HG03521 (cell line): ENCODE measurements around the gene P4HTM.
A peak's percentile ranks its signal among the peaks of the same experiment; 100 is the strongest.
"Not testable (repeated sequence)": the region's sequence is repeated elsewhere in the genome, so short reads cannot be mapped to it uniquely, and the experiment has no call there.

ENCODE experiments used
- ATAC-seq: cut with Tn5 transposase; IDR thresholded peaks from one replicate; pipeline ENCODE4 v1.9.1; 2021; ENCODE audit warnings: mild to moderate bottlenecking, moderate library complexity; ENCODE audit not compliant: unreplicated experiment

Gene P4HTM

GRCh38 chr3:49007068-49007770, 17.2 kb downstream of the P4HTM start, which contains the start of gene WDR6:
Gene WDR6 (plus strand): TSS chr3:49007391. CDS start chr3:49007432, 41 bp downstream.
- peak; percentile 88 for ATAC-seq

GRCh38 chr3:49007771-49008528, 17.9 kb downstream of the P4HTM start:
- peak; percentile 23 for ATAC-seq

GRCh38 chr3:49008627-49009026, 18.6 kb downstream of the P4HTM start:
- ATAC-seq: not testable (repeated sequence)

- ATAC-seq: no peak
Measured at GRCh38 chr3:49009396-49009795, 19.4 kb downstream of the P4HTM start.

GRCh38 chr3:49012441-49013017, 22.5 kb downstream of the P4HTM start:
- ATAC-seq: no peak

- no peak for ATAC-seq
Measured at GRCh38 chr3:49013113-49013737, 23.2 kb downstream of the P4HTM start.

- ATAC-seq: no peak
Measured at GRCh38 chr3:49013738-49014660, 24.0 kb downstream of the P4HTM start.

GRCh38 chr3:49015072-49015471, 25.0 kb downstream of the P4HTM start:
- ATAC-seq: no peak

- ATAC-seq: no peak
Measured at GRCh38 chr3:49015765-49016164, 25.7 kb downstream of the P4HTM start.

GRCh38 chr3:49016414-49017228, 26.6 kb downstream of the P4HTM start:
- no peak for ATAC-seq

- ATAC-seq: no peak
Measured at GRCh38 chr3:49017229-49017970, 27.4 kb downstream of the P4HTM start.

- no peak for ATAC-seq
Measured at GRCh38 chr3:49017971-49018706, 28.1 kb downstream of the P4HTM start, which contains the start of gene DALRD3. Gene DALRD3 (minus strand): TSS chr3:49018580. CDS start chr3:49018564, 16 bp downstream.

- ATAC-seq: no peak
Measured at GRCh38 chr3:49018707-49019006, 28.6 kb downstream of the P4HTM start.

GRCh38 chr3:49019941-49020329, 29.9 kb downstream of the P4HTM start:
- ATAC-seq: no peak

- ATAC-seq: no peak
Measured at GRCh38 chr3:49020330-49021212, 30.5 kb downstream of the P4HTM start.

GRCh38 chr3:49021213-49021812, 31.3 kb downstream of the P4HTM start:
- ATAC-seq: peak; percentile 47
